HG03558 (cell line): ENCODE measurements around the gene PDE11A.
"Not testable (repeated sequence)": the region's sequence is repeated elsewhere in the genome, so short reads cannot be mapped to it uniquely, and the experiment has no call there.

Source experiments
- ATAC-seq: cut with Tn5 transposase; IDR thresholded peaks from one replicate; pipeline ENCODE4 v1.9.1; 2021; ENCODE audit warnings: moderate number of reproducible peaks; ENCODE audit not compliant: unreplicated experiment; ENCODE audit errors: extremely low read depth

The PDE11A gene

GRCh38 chr2:177832611-177833433 lies 239.8 kb downstream of the PDE11A start:
- no peak for ATAC-seq

- no peak for ATAC-seq
These were observed 241.6 kb downstream of the PDE11A start for GRCh38 chr2:177830881-177831386.

- ATAC-seq = no peak
These were observed 244.0 kb downstream of the PDE11A start for GRCh38 chr2:177828557-177828956.

- ATAC-seq = no peak
These were observed 245.7 kb downstream of the PDE11A start for GRCh38 chr2:177826897-177827296.

GRCh38 chr2:177822941-177823340 lies 249.6 kb downstream of the PDE11A start:
- no peak for ATAC-seq

GRCh38 chr2:177818412-177818811 lies 254.2 kb downstream of the PDE11A start:
- ATAC-seq = no peak

- no peak for ATAC-seq
These were observed 255.3 kb downstream of the PDE11A start for GRCh38 chr2:177817300-177817699.

- no peak for ATAC-seq
These were observed 255.8 kb downstream of the PDE11A start for GRCh38 chr2:177816766-177817165.

GRCh38 chr2:177812713-177813396 lies 259.7 kb downstream of the PDE11A start:
- no peak for ATAC-seq

- no peak for ATAC-seq
These were observed 261.7 kb downstream of the PDE11A start for GRCh38 chr2:177810906-177811305.

- no peak for ATAC-seq
These were observed 263.4 kb downstream of the PDE11A start for GRCh38 chr2:177808984-177809809.

- ATAC-seq = no peak
These were observed 266.6 kb downstream of the PDE11A start for GRCh38 chr2:177806025-177806424.

- ATAC-seq = no peak
These were observed 273.0 kb downstream of the PDE11A start for GRCh38 chr2:177799531-177799930.

- no peak for ATAC-seq
These were observed 274.8 kb downstream of the PDE11A start for GRCh38 chr2:177797808-177798207.

GRCh38 chr2:177796654-177797415 lies 275.7 kb downstream of the PDE11A start:
- no peak for ATAC-seq

GRCh38 chr2:177796011-177796410 lies 276.6 kb downstream of the PDE11A start:
- ATAC-seq = no peak

GRCh38 chr2:177785143-177785542 lies 287.4 kb downstream of the PDE11A start:
- not testable (repeated sequence) for ATAC-seq

GRCh38 chr2:177784745-177785067 lies 287.9 kb downstream of the PDE11A start:
- no peak for ATAC-seq

GRCh38 chr2:177783835-177784744 lies 288.5 kb downstream of the PDE11A start:
- peak; percentile 79 for ATAC-seq
